ENCODE data around the gene STT3B.

The STT3B gene

GRCh38 chr3:31536497-31536896 lies 3.8 kb downstream of the STT3B start:
- Histone ChIP-seq H3K36me3 (peaks cover 16% of the 10 kb centered on the region), H3K27ac (no peak overlapping the region), H3K9me3 (ENCODE audit: severe bottlenecking) (no peaks in the 10 kb centered on the region), H3K27me3 (ENCODE audit: insufficient read depth, low read depth, severe bottlenecking) (no peaks in the 10 kb centered on the region), H3K4me3 (ENCODE audit: low read depth, low read length) (no peak overlapping the region)
- no peak for DNase-seq
- TF ChIP-seq CTCF (IDR thresholded peaks at IDR 0.05; ENCODE audit: low read depth, low read length), result no peak

- Histone ChIP-seq H3K4me3 (ENCODE audit: low read depth, low read length) (no peak overlapping the region), H3K36me3 (no peaks in the 10 kb centered on the region; the same call in none of the 2 replicates), H3K27ac (no peak overlapping the region), H3K27me3 (ENCODE audit: insufficient read depth, low read depth, severe bottlenecking) (no peaks in the 10 kb centered on the region), H3K9me3 (ENCODE audit: severe bottlenecking) (no peaks in the 10 kb centered on the region)
- no peak for TF ChIP-seq CTCF (IDR thresholded peaks at IDR 0.05; ENCODE audit: low read depth, low read length)
- DNase-seq, result no peak
Observed at GRCh38 chr3:31538801-31539200, 6.1 kb downstream of the STT3B start.

- H3K27me3 ChIP-seq (ENCODE audit: insufficient read depth, low read depth, severe bottlenecking), result no peaks in the 10 kb centered on the region
- no peak for TF ChIP-seq CTCF (IDR thresholded peaks at IDR 0.05; ENCODE audit: low read depth, low read length)
- no peak for DNase-seq
- no peak overlapping the region for H3K27ac ChIP-seq
- no peaks in the 10 kb centered on the region for H3K9me3 ChIP-seq (ENCODE audit: severe bottlenecking)
- no peaks in the 10 kb centered on the region; the same call in 1 of the 2 replicates for H3K36me3 ChIP-seq
- no peak overlapping the region for H3K4me3 ChIP-seq (ENCODE audit: low read depth, low read length)
Observed at GRCh38 chr3:31539275-31539674, 6.5 kb downstream of the STT3B start.

GRCh38 chr3:31541089-31541488 lies 8.4 kb downstream of the STT3B start:
- no peaks in the 10 kb centered on the region for H3K27me3 ChIP-seq (ENCODE audit: insufficient read depth, low read depth, severe bottlenecking)
- no peak for TF ChIP-seq CTCF (IDR thresholded peaks at IDR 0.05; ENCODE audit: low read depth, low read length)
- H3K27ac ChIP-seq, result no peak overlapping the region
- no peak overlapping the region for H3K4me3 ChIP-seq (ENCODE audit: low read depth, low read length)
- H3K9me3 ChIP-seq (ENCODE audit: severe bottlenecking), result no peaks in the 10 kb centered on the region
- no peaks in the 10 kb centered on the region; the same call in 1 of the 2 replicates for H3K36me3 ChIP-seq
- no peak for DNase-seq

GRCh38 chr3:31542246-31542645 lies 9.5 kb downstream of the STT3B start:
- no peak overlapping the region for H3K4me3 ChIP-seq (ENCODE audit: low read depth, low read length)
- H3K27me3 ChIP-seq (ENCODE audit: insufficient read depth, low read depth, severe bottlenecking), result no peaks in the 10 kb centered on the region
- no peak for DNase-seq
- H3K27ac ChIP-seq, result no peak overlapping the region
- no peaks in the 10 kb centered on the region for H3K36me3 ChIP-seq
- no peak for TF ChIP-seq CTCF (IDR thresholded peaks at IDR 0.05; ENCODE audit: low read depth, low read length)
- no peaks in the 10 kb centered on the region for H3K9me3 ChIP-seq (ENCODE audit: severe bottlenecking)

GRCh38 chr3:31543375-31543774 lies 10.7 kb downstream of the STT3B start:
- no peak for TF ChIP-seq CTCF (IDR thresholded peaks at IDR 0.05; ENCODE audit: low read depth, low read length)
- no peak for DNase-seq
- H3K36me3 ChIP-seq, result no peaks in the 10 kb centered on the region
- no peak overlapping the region for H3K4me3 ChIP-seq (ENCODE audit: low read depth, low read length)
- no peaks in the 10 kb centered on the region for H3K27me3 ChIP-seq (ENCODE audit: insufficient read depth, low read depth, severe bottlenecking)
- no peaks in the 10 kb centered on the region for H3K9me3 ChIP-seq (ENCODE audit: severe bottlenecking)
- H3K27ac ChIP-seq, result no peak overlapping the region
